Neural cell (in vitro differentiated cells): Measurements from ENCODE around the gene PRM1. TPM values are rescaled to one million over a fixed set of nuclear protein-coding genes. Genes with fewer than 3 reads are reported as not detected.

Experiments used
- H2AFZ ChIP-seq: fragments of 200-600, 300-800 bp; sonication (generic), shearing (Covaris generic); 2 replicates; pipeline ENCODE4 v1.6.0; 2014; ENCODE audit warnings: low read depth, mild to moderate bottlenecking, antibody characterized with exemption, low read length, moderate library complexity
- H3F3A ChIP-seq: fragments of 200-600 bp; shearing (Covaris generic); 2 replicates; pipeline ENCODE4 v1.6.1; 2016; ENCODE audit warnings: mild to moderate bottlenecking, moderate library complexity, mixed read lengths, antibody characterized with exemption, low read length; ENCODE audit not compliant: insufficient read depth, poor library complexity, severe bottlenecking
- H3K27ac ChIP-seq: fragments of 200-600, 300-800 bp; sonication (generic), shearing (Covaris generic); 2 replicates; pipeline ENCODE4 v1.5.1; 2014; ENCODE audit warnings: mild to moderate bottlenecking, low read length, moderate library complexity
- H3K27me3 ChIP-seq: fragments of 300-800, 200-600 bp; sonication (generic), shearing (Covaris generic); 2 replicates; pipeline ENCODE4 v1.6.0; 2014; ENCODE audit warnings: mild to moderate bottlenecking, low read depth, low read length, moderate library complexity; ENCODE audit not compliant: insufficient read depth
- H3K36me3 ChIP-seq: fragments of 300-800, 200-600 bp; sonication (generic), shearing (Covaris generic); 2 replicates; pipeline ENCODE4 v1.5.1; 2014; ENCODE audit warnings: mild to moderate bottlenecking, antibody characterized with exemption, low read length, moderate library complexity; ENCODE audit not compliant: insufficient read depth
- H3K4me2 ChIP-seq: fragments of 300-800, 200-600 bp; sonication (generic), shearing (Covaris generic); 2 replicates; pipeline ENCODE4 v1.6.0; 2014; ENCODE audit warnings: mild to moderate bottlenecking, low read length
- H3K4me3 ChIP-seq: fragments of 300-800, 200-600 bp; sonication (generic), shearing (Covaris generic); 2 replicates; pipeline ENCODE4 v1.5.1; 2014; ENCODE audit warnings: mild to moderate bottlenecking, low read length, moderate library complexity
- H3K79me2 ChIP-seq: fragments of 200-600 bp; shearing (Covaris generic); replicated peaks from 2 replicates; pipeline ENCODE4 v1.6.0; 2014; ENCODE audit warnings: mild to moderate bottlenecking, low read length, moderate library complexity; ENCODE audit not compliant: insufficient read depth
- H3K9ac ChIP-seq: fragments of 300-800, 200-600 bp; sonication (generic), shearing (Covaris generic); 2 replicates; pipeline ENCODE4 v1.6.1; 2016; ENCODE audit warnings: mild to moderate bottlenecking, low read length, mixed read lengths
- H3K9me2 ChIP-seq: fragments of 200-600 bp; shearing (Covaris generic); 2 replicates; pipeline ENCODE4 v1.6.1; 2016; ENCODE audit warnings: mild to moderate bottlenecking, low read length, mixed read lengths; ENCODE audit not compliant: insufficient read depth
- H3K9me3 ChIP-seq: fragments of 200-600, 300-800 bp; sonication (generic), shearing (Covaris generic); 2 replicates; pipeline ENCODE4 v1.6.1; 2016; ENCODE audit warnings: mild to moderate bottlenecking, mixed run types, low read length, moderate library complexity, mixed read lengths
- H4K20me1 ChIP-seq: fragments of 200-600 bp; shearing (Covaris generic); 2 replicates; pipeline ENCODE4 v1.6.1; 2016; ENCODE audit warnings: mild to moderate bottlenecking, mixed run types; ENCODE audit not compliant: insufficient read depth
- CTCF ChIP-seq: fragments of 450-650 bp; IDR thresholded peaks from 2 replicates; pipeline ENCODE4 v1.5.1; 2014; ENCODE audit warnings: antibody characterized with exemption, mild to moderate bottlenecking, moderate library complexity; ENCODE audit not compliant: poor library complexity, severe bottlenecking
- EP300 ChIP-seq: fragments of 450-650 bp; conservative IDR thresholded peaks from 2 replicates; pipeline ENCODE4 v1.6.1; 2014; ENCODE audit warnings: antibody characterized with exemption, mild to moderate bottlenecking, moderate library complexity; ENCODE audit not compliant: poor library complexity, severe bottlenecking
- EZH2 ChIP-seq: fragments of 200-600, 300-800 bp; shearing (Covaris generic), sonication (generic); IDR thresholded peaks from 2 replicates; pipeline ENCODE4 v1.6.1; 2014; ENCODE audit warnings: antibody characterized with exemption, low read length, borderline replicate concordance, mild to moderate bottlenecking; ENCODE audit not compliant: insufficient read depth, poor library complexity, severe bottlenecking
- MXI1 ChIP-seq: fragments of 450-650 bp; conservative IDR thresholded peaks from 2 replicates; pipeline ENCODE4 v1.6.1; 2014; ENCODE audit warnings: antibody characterized with exemption, mild to moderate bottlenecking; ENCODE audit not compliant: poor library complexity, severe bottlenecking
- POLR2AphosphoS5 ChIP-seq: IDR thresholded peaks from 2 replicates; pipeline ENCODE4 v1.6.1; 2012
- RAD21 ChIP-seq: fragments of 450-650 bp; conservative IDR thresholded peaks from 2 replicates; pipeline ENCODE4 v1.6.1; 2014; ENCODE audit warnings: antibody characterized with exemption, mild to moderate bottlenecking, moderate library complexity
- REST ChIP-seq: IDR thresholded peaks from 2 replicates; pipeline ENCODE4 v1.6.1; 2012; ENCODE audit warnings: borderline replicate concordance
- SMC3 ChIP-seq: fragments of 450-650 bp; conservative IDR thresholded peaks from 2 replicates; pipeline ENCODE4 v1.6.1; 2014; ENCODE audit warnings: antibody characterized with exemption, mild to moderate bottlenecking, moderate library complexity; ENCODE audit not compliant: poor library complexity
- TAF1 ChIP-seq: IDR thresholded peaks from 2 replicates; pipeline ENCODE4 v1.6.1; 2012; ENCODE audit warnings: low read depth
- polyA plus RNA-seq: library from polyadenylated mRNA; depleted of rRNA; stranded (reverse); fragments of >200 nt; gene quantifications from 2 replicates; pipeline ENCODE4 v1.2.3, GENCODE V29; 2014

The PRM1 gene
- polyA plus RNA-seq, 1 donor from 2014 or later = not detected

GRCh38 chr16:11316331-11317015, 35.3 kb upstream of the PRM1 start:
- no peak for TF ChIP-seq SMC3
- no peak for TF ChIP-seq CTCF
- Histone ChIP-seq H3K9ac (no peak overlapping the region), H3K4me3 (no peak overlapping the region), H4K20me1 (no peaks in the 10 kb centered on the region), H3K4me2 (no peak overlapping the region), H3K27me3 (no peaks in the 10 kb centered on the region), H3K36me3 (no peaks in the 10 kb centered on the region), H2AFZ (no peak overlapping the region), H3K9me3 (no peaks in the 10 kb centered on the region), H3F3A (no peaks in the 10 kb centered on the region), H3K9me2 (no peaks in the 10 kb centered on the region), H3K27ac (no peak overlapping the region), H3K79me2 (no peaks in the 10 kb centered on the region)

GRCh38 chr16:11315510-11315909, 34.4 kb upstream of the PRM1 start:
- no peak overlapping the region for H3K27ac ChIP-seq
- TF ChIP-seq REST (no peak), RAD21 (no peak), CTCF (no peak), EP300 (no peak), EZH2 (no peak), SMC3 (no peak), MXI1 (no peak), POLR2AphosphoS5 (no peak), TAF1 (no peak)
- H3K9ac ChIP-seq = no peak overlapping the region
- no peaks in the 10 kb centered on the region for H3K27me3 ChIP-seq
- no peaks in the 10 kb centered on the region for H4K20me1 ChIP-seq
- no peaks in the 10 kb centered on the region for H3F3A ChIP-seq
- no peaks in the 10 kb centered on the region for H3K9me3 ChIP-seq
- no peaks in the 10 kb centered on the region for H3K79me2 ChIP-seq
- no peaks in the 10 kb centered on the region for H3K36me3 ChIP-seq
- no peak overlapping the region for H3K4me2 ChIP-seq
- no peaks in the 10 kb centered on the region for H3K9me2 ChIP-seq
- no peak overlapping the region for H3K4me3 ChIP-seq
- no peak overlapping the region for H2AFZ ChIP-seq
